Gastrocnemius medialis (tissue), 4 donors: Measurements from ENCODE around the gene MAP7.

ENCODE experiments used
- CTCF ChIP-seq, 5 experiments: fragments of 450-650 bp in 3 of 5; fragments of 200-600 bp in 2 of 5; sonication (generic) in 2 of 5; IDR thresholded peaks in 4 of 5; conservative IDR thresholded peaks in 1 of 5; 1 replicate in 4 of 5; 2 replicates in 1 of 5; pipeline ENCODE4 v1.5.1; 2016 to 2019; ENCODE audit warnings: antibody characterized with exemption in 5 of 5, mild to moderate bottlenecking in 3 of 5, moderate library complexity in 3 of 5
- POLR2A ChIP-seq, 2 donors: fragments of 450-650 bp; IDR thresholded peaks; one replicate each; pipeline ENCODE4 v1.6.1; 2017; ENCODE audit warnings: antibody characterized with exemption in 2 of 2, mild to moderate bottlenecking in 2 of 2, moderate library complexity in 2 of 2

GRCh38 chr6:136304410-136304809, 245.8 kb downstream of the MAP7 start:
- TF ChIP-seq CTCF (IDR thresholded peaks at IDR 0.05 in 4 of 5, conservative IDR thresholded peaks at IDR 0.05 in 1 of 5) = no peak
- no peak for TF ChIP-seq POLR2A (IDR thresholded peaks at IDR 0.05)
